ENCODE measurements around the gene SUGP2. TPM values are rescaled to one million over a fixed set of nuclear protein-coding genes. Genes with fewer than 3 reads are reported as not detected.

The SUGP2 gene
- total and polyA plus RNA-seq, 9 of the 15 experiments (the other 6 are each of a cell fraction or from before 2014, with no cell fraction given): 13.1 to 101 (median 63.1) TPM

GRCh38 chr19:19062454-19063182 is 29.3 kb upstream of the SUGP2 start (continued):
- TF ChIP-seq ZNF41 (CRISPR knock-in tag; conservative IDR thresholded peaks at IDR 0.05) (no peak), MAZ (CRISPR knock-in tag; conservative IDR thresholded peaks at IDR 0.05 in 1 of 2, IDR thresholded peaks at IDR 0.05 in 1 of 2) (no peak), THRAP3 (IDR thresholded peaks at IDR 0.05; ENCODE audit: borderline replicate concordance) (0 out of 2 replicates have a peak, but pooled peaks have one; percentile 23), ZNF24 (IDR thresholded peaks at IDR 0.05) (no peak), ZNF143 (CRISPR knock-in tag; IDR thresholded peaks at IDR 0.05) (no peak), CBX3 (IDR thresholded peaks at IDR 0.05; ENCODE audit: borderline replicate concordance in 1 of 2, low read length in 2 of 2) (0 out of 3 replicates have a peak, but pooled peaks of 1 of the 2 experiments have one; percentile 7), ZNF785 (CRISPR knock-in tag; IDR thresholded peaks at IDR 0.05) (no peak), UBTF (IDR thresholded peaks at IDR 0.05; ENCODE audit: borderline replicate concordance in 1 of 2, low read depth in 2 of 2, low read length in 2 of 2) (0 out of 4 replicates have a peak, but pooled peaks of 1 of the 2 experiments have one; percentile 23), KAT2B (IDR thresholded peaks at IDR 0.05; ENCODE audit: low read depth, low read length) (no peak), ZNF778 (CRISPR knock-in tag; IDR thresholded peaks at IDR 0.05) (no peak), BCOR (IDR thresholded peaks at IDR 0.05) (peak; percentile 98)
- TF ChIP-seq, protein P1, sequence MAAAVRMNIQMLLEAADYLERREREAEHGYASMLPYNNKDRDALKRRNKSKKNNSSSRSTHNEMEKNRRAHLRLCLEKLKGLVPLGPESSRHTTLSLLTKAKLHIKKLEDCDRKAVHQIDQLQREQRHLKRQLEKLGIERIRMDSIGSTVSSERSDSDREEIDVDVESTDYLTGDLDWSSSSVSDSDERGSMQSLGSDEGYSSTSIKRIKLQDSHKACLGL (CRISPR knock-in tag; IDR thresholded peaks at IDR 0.05; ENCODE audit: borderline replicate concordance, poor library complexity, severe bottlenecking): no peak
- TF ChIP-seq, protein P2, sequence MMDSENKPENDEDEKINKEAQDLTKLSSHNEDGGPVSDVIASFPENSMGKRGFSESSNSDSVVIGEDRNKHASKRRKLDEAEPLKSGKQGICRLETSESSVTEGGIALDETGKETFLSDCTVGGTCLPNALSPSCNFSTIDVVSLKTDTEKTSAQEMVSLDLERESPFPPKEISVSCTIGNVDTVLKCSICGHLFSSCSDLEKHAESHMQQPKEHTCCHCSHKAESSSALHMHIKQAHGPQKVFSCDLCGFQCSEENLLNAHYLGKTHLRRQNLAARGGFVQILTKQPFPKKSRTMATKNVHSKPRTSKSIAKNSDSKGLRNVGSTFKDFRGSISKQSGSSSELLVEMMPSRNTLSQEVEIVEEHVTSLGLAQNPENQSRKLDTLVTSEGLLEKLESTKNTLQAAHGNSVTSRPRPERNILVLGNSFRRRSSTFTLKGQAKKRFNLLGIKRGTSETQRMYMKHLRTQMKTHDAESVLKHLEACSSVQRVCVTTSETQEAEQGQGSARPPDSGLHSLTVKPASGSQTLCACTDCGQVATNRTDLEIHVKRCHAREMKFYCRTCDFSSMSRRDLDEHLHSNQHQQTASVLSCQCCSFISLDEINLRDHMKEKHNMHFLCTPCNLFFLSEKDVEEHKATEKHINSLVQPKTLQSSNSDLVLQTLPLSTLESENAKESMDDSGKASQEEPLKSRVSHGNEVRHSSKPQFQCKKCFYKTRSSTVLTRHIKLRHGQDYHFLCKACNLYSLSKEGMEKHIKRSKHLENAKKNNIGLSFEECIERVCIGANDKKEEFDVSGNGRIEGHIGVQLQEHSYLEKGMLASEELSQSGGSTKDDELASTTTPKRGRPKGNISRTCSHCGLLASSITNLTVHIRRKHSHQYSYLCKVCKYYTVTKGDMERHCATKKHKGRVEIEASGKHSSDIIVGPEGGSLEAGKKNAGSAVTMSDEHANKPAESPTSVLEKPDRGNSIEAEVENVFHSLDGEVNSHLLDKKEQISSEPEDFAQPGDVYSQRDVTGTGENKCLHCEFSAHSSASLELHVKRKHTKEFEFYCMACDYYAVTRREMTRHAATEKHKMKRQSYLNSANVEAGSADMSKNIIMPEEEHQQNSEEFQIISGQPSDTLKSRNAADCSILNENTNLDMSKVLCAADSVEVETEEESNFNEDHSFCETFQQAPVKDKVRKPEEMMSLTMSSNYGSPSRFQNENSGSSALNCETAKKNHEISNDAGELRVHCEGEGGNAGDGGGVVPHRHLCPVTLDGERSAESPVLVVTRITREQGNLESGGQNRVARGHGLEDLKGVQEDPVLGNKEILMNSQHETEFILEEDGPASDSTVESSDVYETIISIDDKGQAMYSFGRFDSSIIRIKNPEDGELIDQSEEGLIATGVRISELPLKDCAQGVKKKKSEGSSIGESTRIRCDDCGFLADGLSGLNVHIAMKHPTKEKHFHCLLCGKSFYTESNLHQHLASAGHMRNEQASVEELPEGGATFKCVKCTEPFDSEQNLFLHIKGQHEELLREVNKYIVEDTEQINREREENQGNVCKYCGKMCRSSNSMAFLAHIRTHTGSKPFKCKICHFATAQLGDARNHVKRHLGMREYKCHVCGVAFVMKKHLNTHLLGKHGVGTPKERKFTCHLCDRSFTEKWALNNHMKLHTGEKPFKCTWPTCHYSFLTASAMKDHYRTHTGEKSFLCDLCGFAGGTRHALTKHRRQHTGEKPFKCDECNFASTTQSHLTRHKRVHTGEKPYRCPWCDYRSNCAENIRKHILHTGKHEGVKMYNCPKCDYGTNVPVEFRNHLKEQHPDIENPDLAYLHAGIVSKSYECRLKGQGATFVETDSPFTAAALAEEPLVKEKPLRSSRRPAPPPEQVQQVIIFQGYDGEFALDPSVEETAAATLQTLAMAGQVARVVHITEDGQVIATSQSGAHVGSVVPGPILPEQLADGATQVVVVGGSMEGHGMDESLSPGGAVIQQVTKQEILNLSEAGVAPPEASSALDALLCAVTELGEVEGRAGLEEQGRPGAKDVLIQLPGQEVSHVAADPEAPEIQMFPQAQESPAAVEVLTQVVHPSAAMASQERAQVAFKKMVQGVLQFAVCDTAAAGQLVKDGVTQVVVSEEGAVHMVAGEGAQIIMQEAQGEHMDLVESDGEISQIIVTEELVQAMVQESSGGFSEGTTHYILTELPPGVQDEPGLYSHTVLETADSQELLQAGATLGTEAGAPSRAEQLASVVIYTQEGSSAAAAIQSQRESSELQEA (IDR thresholded peaks at IDR 0.05; ENCODE audit: low read depth): 0 out of 2 replicates have a peak, but pooled peaks have one; percentile 27
- TF ChIP-seq, protein P3, sequence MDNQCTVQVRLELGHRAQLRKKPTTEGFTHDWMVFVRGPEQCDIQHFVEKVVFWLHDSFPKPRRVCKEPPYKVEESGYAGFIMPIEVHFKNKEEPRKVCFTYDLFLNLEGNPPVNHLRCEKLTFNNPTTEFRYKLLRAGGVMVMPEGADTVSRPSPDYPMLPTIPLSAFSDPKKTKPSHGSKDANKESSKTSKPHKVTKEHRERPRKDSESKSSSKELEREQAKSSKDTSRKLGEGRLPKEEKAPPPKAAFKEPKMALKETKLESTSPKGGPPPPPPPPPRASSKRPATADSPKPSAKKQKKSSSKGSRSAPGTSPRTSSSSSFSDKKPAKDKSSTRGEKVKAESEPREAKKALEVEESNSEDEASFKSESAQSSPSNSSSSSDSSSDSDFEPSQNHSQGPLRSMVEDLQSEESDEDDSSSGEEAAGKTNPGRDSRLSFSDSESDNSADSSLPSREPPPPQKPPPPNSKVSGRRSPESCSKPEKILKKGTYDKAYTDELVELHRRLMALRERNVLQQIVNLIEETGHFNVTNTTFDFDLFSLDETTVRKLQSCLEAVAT (IDR thresholded peaks at IDR 0.05): no peak

Data from K562 (cell line).